ENCODE results near the gene SMKR1. TPM values are rescaled to one million over a fixed set of nuclear protein-coding genes. Genes with fewer than 3 reads are reported as not detected.

The SMKR1 gene
- total RNA-seq, 6 experiments from 2014 or later, result not detected

GRCh38 chr7:129456421-129456820, 45.9 kb upstream of the SMKR1 start:
- DNase-seq, result no peak
- H3K27ac Mint-ChIP-seq, result no peak overlapping the region
- H3K4me3 Mint-ChIP-seq, result no peak overlapping the region
- no peak for TF ChIP-seq CTCF (IDR thresholded peaks at IDR 0.05)
- peaks cover 1% of the 10 kb centered on the region; the same call in 1 of the 2 replicates for H3K27me3 Mint-ChIP-seq (ENCODE audit: insufficient read depth)
- no peaks in the 10 kb centered on the region for H3K9me3 Mint-ChIP-seq
- peaks cover 7% of the 10 kb centered on the region for H3K4me1 Mint-ChIP-seq (ENCODE audit: low read depth)
- H3K36me3 Mint-ChIP-seq (ENCODE audit: low read depth), result 0 out of 2 replicates have a peak, but pooled peaks cover 7% of the 10 kb centered on the region

GRCh38 chr7:129457101-129457500, 45.2 kb upstream of the SMKR1 start:
- H3K27ac Mint-ChIP-seq, result no peak overlapping the region
- no peak for DNase-seq
- TF ChIP-seq CTCF (IDR thresholded peaks at IDR 0.05), result no peak
- 0 out of 2 replicates have a peak, but pooled peaks cover 7% of the 10 kb centered on the region for H3K36me3 Mint-ChIP-seq (ENCODE audit: low read depth)
- H3K4me1 Mint-ChIP-seq (ENCODE audit: low read depth), result peaks cover 7% of the 10 kb centered on the region
- H3K27me3 Mint-ChIP-seq (ENCODE audit: insufficient read depth), result peaks cover 1% of the 10 kb centered on the region; the same call in 1 of the 2 replicates
- H3K4me3 Mint-ChIP-seq, result no peak overlapping the region
- H3K9me3 Mint-ChIP-seq, result no peaks in the 10 kb centered on the region

GRCh38 chr7:129458171-129458570, 44.2 kb upstream of the SMKR1 start:
- Mint-ChIP-seq H3K27me3 (ENCODE audit: insufficient read depth) (peaks cover 1% of the 10 kb centered on the region), H3K4me1 (ENCODE audit: low read depth) (peaks cover under 1% of the 10 kb centered on the region; the same call in 1 of the 2 replicates), H3K36me3 (ENCODE audit: low read depth) (0 out of 2 replicates have a peak, but pooled peaks cover 7% of the 10 kb centered on the region), H3K27ac (no peak overlapping the region), H3K4me3 (no peak overlapping the region), H3K9me3 (no peaks in the 10 kb centered on the region)
- DNase-seq, result no peak
- no peak for TF ChIP-seq CTCF (IDR thresholded peaks at IDR 0.05)

- H3K4me3 Mint-ChIP-seq, result no peak overlapping the region
Measured at GRCh38 chr7:129461809-129462208, 40.5 kb upstream of the SMKR1 start.

GRCh38 chr7:129462420-129462819, 39.9 kb upstream of the SMKR1 start:
- Mint-ChIP-seq H3K27me3 (ENCODE audit: insufficient read depth) (no peaks in the 10 kb centered on the region; the same call in 1 of the 2 replicates), H3K4me1 (ENCODE audit: low read depth) (no peaks in the 10 kb centered on the region), H3K4me3 (no peak overlapping the region), H3K36me3 (ENCODE audit: low read depth) (0 out of 2 replicates have a peak, but pooled peaks cover 7% of the 10 kb centered on the region), H3K27ac (no peak overlapping the region), H3K9me3 (no peaks in the 10 kb centered on the region)
- DNase-seq, result no peak
- no peak for TF ChIP-seq CTCF (IDR thresholded peaks at IDR 0.05)

More at GRCh38 chr7:129461809-129462208, 40.5 kb upstream of the SMKR1 start:
- no peak for DNase-seq
- Mint-ChIP-seq H3K4me1 (ENCODE audit: low read depth) (no peaks in the 10 kb centered on the region), H3K9me3 (no peaks in the 10 kb centered on the region), H3K27me3 (ENCODE audit: insufficient read depth) (no peaks in the 10 kb centered on the region; the same call in 1 of the 2 replicates), H3K27ac (no peak overlapping the region), H3K36me3 (ENCODE audit: low read depth) (0 out of 2 replicates have a peak, but pooled peaks cover 7% of the 10 kb centered on the region)
- TF ChIP-seq CTCF (IDR thresholded peaks at IDR 0.05), result no peak
